Smooth muscle cell of the pulmonary artery (primary cell): ENCODE measurements around the gene OR4C46. TPM values are rescaled to one million over a fixed set of nuclear protein-coding genes. Genes with fewer than 3 reads are reported as not detected.

Experiments
- total RNA-seq: library from RNA; depleted of rRNA; stranded (reverse); fragments of >200 nt; gene quantifications from 2 replicates; pipeline ENCODE4 v1.2.3, GENCODE V29; 2014

The OR4C46 gene
- not detected in 2 replicates for total RNA-seq

GRCh38 chr11:54603898-54604297 lies at the start of gene OR4C46:
Gene OR4C46 (minus strand): TSS chr11:54603998. CDS start chr11:54603998, 0 bp downstream.

Other genes starting within 250 kb of the OR4C46 start
- not detected in 2 replicates for gene OR4A5, start 102.8 kb upstream of the OR4C46 start, total RNA-seq